Type B pancreatic cell (in vitro differentiated cells): ENCODE results near the gene KMT2C. TPM values are rescaled to one million over a fixed set of nuclear protein-coding genes. Genes with fewer than 3 reads are reported as not detected.

ENCODE experiments used
- DNase-seq: peaks from one replicate; pipeline ENCODE4 v3.0.0; 2021; ENCODE audit warnings: mixed read lengths; ENCODE audit not compliant: unreplicated experiment; ENCODE audit errors: extremely low spot score
- H3K27ac Mint-ChIP-seq: 2 replicates; pipeline ENCODE4 v1.8.0; 2021; ENCODE audit warnings: mild to moderate bottlenecking, mixed read lengths
- H3K27me3 Mint-ChIP-seq: 2 replicates; pipeline ENCODE4 v1.8.0; 2021; ENCODE audit warnings: mixed read lengths
- H3K36me3 Mint-ChIP-seq: 2 replicates; pipeline ENCODE4 v1.8.0; 2021; ENCODE audit warnings: mixed read lengths
- H3K4me1 Mint-ChIP-seq: one replicate; pipeline ENCODE4 v1.8.0; 2021; ENCODE audit warnings: mixed read lengths; ENCODE audit not compliant: unreplicated experiment
- H3K4me3 Mint-ChIP-seq: 2 replicates; pipeline ENCODE4 v1.8.0; 2021; ENCODE audit warnings: mild to moderate bottlenecking, mixed read lengths
- H3K9me3 Mint-ChIP-seq: 2 replicates; pipeline ENCODE4 v1.8.0; 2021; ENCODE audit warnings: mixed read lengths
- CTCF ChIP-seq: fragments of 200-600 bp; sonication (generic); conservative IDR thresholded peaks from 2 replicates; pipeline ENCODE4 v1.5.0; 2021; ENCODE audit warnings: antibody characterized with exemption, mild to moderate bottlenecking
- total RNA-seq: library from RNA; stranded (reverse); gene quantifications from 2 replicates; pipeline ENCODE4 v1.2.1, GENCODE V29; 2021; ENCODE audit warnings: low replicate concordance

KMT2C gene
- total RNA-seq, 1 donor from 2014 or later, result 60.3 TPM

- TF ChIP-seq CTCF, result no peak
- Mint-ChIP-seq H3K4me3 (no peak overlapping the region), H3K4me1 (no peaks in the 10 kb centered on the region), H3K9me3 (no peaks in the 10 kb centered on the region), H3K36me3 (peaks cover 46% of the 10 kb centered on the region), H3K27ac (no peak overlapping the region), H3K27me3 (no peaks in the 10 kb centered on the region)
- no peak for DNase-seq
Measured at GRCh38 chr7:152176797-152177196, 259.0 kb downstream of the KMT2C start.

- TF ChIP-seq CTCF, result peak; percentile 26
- H3K36me3 Mint-ChIP-seq, result peaks cover 32% of the 10 kb centered on the region
- no peak for DNase-seq
- H3K4me3 Mint-ChIP-seq, result no peak overlapping the region
- no peaks in the 10 kb centered on the region for H3K27me3 Mint-ChIP-seq
- no peaks in the 10 kb centered on the region for H3K4me1 Mint-ChIP-seq
- no peak overlapping the region for H3K27ac Mint-ChIP-seq
- H3K9me3 Mint-ChIP-seq, result no peaks in the 10 kb centered on the region
Measured at GRCh38 chr7:152173372-152174070, 262.3 kb downstream of the KMT2C start.

GRCh38 chr7:152162287-152162686, 273.5 kb downstream of the KMT2C start:
- no peak for DNase-seq
- Mint-ChIP-seq H3K27ac (no peak overlapping the region), H3K4me3 (no peak overlapping the region), H3K36me3 (peaks cover 45% of the 10 kb centered on the region), H3K9me3 (no peaks in the 10 kb centered on the region), H3K27me3 (no peaks in the 10 kb centered on the region), H3K4me1 (no peaks in the 10 kb centered on the region)
- no peak for TF ChIP-seq CTCF

GRCh38 chr7:152161171-152161570, 274.6 kb downstream of the KMT2C start:
- H3K4me1 Mint-ChIP-seq, result no peaks in the 10 kb centered on the region
- DNase-seq, result no peak
- H3K9me3 Mint-ChIP-seq, result no peaks in the 10 kb centered on the region
- no peak for TF ChIP-seq CTCF
- H3K36me3 Mint-ChIP-seq, result peaks cover 41% of the 10 kb centered on the region
- H3K27me3 Mint-ChIP-seq, result no peaks in the 10 kb centered on the region
- no peak overlapping the region for H3K4me3 Mint-ChIP-seq
- H3K27ac Mint-ChIP-seq, result no peak overlapping the region

GRCh38 chr7:152158801-152159587, 276.8 kb downstream of the KMT2C start:
- DNase-seq, result no peak
- Mint-ChIP-seq H3K4me1 (no peaks in the 10 kb centered on the region), H3K9me3 (no peaks in the 10 kb centered on the region), H3K27ac (no peak overlapping the region), H3K27me3 (no peaks in the 10 kb centered on the region), H3K4me3 (no peak overlapping the region), H3K36me3 (peaks cover 44% of the 10 kb centered on the region)
- TF ChIP-seq CTCF, result no peak
